GM18870 (cell line): ENCODE measurements around the gene TRAF1.
A peak's percentile ranks its signal among the peaks of the same experiment; 100 is the strongest.
"Not testable (repeated sequence)": the region's sequence is repeated elsewhere in the genome, so short reads cannot be mapped to it uniquely, and the experiment has no call there.

ENCODE experiments used
- ATAC-seq: cut with Tn5 transposase; IDR thresholded peaks from one replicate; pipeline ENCODE4 v1.9.1; 2021; ENCODE audit warnings: moderate library complexity; ENCODE audit not compliant: unreplicated experiment

TRAF1 gene, protein sequence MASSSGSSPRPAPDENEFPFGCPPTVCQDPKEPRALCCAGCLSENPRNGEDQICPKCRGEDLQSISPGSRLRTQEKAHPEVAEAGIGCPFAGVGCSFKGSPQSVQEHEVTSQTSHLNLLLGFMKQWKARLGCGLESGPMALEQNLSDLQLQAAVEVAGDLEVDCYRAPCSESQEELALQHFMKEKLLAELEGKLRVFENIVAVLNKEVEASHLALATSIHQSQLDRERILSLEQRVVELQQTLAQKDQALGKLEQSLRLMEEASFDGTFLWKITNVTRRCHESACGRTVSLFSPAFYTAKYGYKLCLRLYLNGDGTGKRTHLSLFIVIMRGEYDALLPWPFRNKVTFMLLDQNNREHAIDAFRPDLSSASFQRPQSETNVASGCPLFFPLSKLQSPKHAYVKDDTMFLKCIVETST

DNA sequence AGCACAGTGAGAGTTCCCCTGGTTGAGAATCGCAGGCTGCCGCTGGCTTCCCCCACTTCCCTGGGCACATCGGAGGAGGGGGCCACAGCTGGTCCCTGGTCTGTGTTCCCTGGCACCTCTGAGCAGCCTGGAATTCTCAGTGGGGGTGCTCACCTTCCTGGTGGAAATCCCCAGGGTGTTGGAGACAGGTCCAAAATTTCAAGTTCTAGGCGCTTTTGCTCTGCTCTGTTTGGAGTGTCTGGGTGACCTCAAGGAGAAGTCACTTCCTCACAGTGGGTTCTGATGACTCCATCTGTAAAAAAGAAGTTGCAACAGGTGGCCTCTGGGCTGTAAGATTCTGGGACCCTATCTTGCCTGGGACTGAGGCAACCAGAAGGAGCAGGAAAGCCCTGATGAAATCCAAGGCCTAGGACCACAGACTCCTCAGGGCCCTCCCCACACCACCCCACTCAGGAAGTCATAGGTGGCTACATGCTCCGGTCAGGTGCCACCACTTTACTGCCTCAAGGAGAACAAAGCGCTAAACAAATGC is at the start of gene TRAF1:
TSS of gene TRAF1 (minus strand) at position 400 of the 532 bp plus-strand sequence. CDS start 721 bp downstream, outside the sequence.
- ATAC-seq = peak; percentile 17

DNA sequence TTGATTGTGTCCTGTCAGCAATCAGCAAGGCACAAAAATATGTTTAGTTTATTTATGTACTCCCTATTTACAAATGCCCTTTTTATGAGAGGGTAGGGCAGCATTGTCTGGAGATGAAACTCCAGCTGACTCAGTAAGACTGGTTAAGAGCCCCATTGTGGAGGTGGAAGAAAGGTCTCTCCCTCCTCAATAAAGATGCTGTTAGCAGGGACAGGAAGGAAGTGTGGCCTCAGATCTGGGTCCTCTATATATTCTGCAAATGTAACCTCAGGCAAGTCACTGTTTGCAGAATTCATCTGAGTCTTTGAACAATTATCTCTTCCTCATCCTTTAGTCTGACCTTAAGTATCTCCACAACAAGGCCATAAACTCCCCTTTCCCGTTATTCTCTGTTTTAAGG is 48.3 kb upstream of the TRAF1 start:
- ATAC-seq = no peak

DNA sequence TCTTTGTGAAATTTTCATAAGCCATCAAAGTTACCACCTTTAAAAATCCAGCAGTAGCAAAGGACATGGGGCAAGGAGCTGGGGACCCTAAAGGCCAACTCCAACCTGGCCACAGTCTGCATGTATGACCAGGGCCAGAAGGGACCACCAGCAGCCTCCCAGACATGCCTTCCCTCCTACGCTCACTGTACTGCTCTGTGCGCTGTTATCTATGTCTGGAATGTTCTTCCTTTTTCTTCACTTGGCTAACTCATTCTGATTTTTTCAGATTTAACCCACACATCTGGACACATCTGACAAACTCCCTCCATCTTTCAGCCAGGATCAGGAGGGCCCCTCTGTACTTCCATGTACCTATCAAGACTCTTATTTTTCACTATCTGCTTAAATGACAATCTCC is 47.6 kb upstream of the TRAF1 start:
- ATAC-seq = no peak

DNA sequence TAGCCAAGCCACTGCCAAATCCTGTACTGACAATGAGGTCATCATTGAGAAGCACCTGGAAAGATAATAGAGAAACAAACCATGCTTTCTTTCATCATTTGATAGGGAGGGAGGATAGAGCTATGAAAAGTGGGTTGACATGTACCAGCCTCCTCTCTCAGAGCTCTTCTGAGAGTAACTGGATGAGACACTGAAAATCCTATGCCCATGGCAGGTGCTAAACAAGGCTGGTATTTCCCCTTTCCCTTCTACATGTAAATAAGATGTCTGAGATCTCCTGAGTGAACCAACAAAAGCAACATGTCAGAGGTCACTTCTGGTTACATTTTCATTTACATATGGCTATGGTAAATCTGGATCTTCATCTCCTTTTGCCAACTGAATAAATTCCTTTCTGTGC is 45.3 kb upstream of the TRAF1 start:
- no peak for ATAC-seq

DNA sequence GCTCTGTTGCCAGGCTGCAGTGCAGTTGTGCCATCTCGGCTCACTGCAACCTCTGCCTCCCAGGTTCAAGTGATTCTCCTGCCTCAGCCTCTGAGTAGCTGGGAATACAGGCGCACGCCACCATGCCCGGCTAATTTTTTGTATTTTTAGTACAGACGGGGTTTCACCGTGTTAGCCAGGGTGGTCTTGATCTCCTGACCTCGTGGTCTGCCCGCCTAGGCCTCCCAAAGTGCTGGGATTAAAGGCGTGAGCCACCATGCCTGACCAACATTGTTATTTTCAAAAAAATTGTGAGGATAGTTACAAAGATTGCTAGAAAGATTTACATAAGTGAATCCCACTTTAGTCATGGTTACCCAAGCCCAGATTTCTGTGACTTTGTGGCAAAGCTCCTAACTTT is 44.9 kb upstream of the TRAF1 start:
- not testable (repeated sequence) for ATAC-seq

DNA sequence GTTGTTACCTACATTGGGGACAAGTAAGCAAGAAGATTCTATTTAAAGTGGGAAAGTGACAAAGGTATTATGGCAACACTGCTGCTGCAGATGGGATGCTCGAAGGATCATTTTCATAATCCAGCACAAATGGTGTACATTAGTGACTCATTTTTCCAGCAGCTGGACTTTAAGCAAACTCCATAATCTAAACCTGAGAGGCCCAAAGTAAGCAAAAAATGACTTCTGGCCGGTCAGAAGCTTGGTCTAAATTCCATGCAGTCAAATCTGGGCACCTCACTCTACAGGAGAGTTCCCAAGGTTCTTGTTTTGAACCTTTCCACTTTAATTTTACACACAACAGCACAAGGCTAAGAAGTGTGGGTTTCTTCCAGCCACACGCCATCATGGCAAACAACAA is 43.6 kb upstream of the TRAF1 start:
- no peak for ATAC-seq

DNA sequence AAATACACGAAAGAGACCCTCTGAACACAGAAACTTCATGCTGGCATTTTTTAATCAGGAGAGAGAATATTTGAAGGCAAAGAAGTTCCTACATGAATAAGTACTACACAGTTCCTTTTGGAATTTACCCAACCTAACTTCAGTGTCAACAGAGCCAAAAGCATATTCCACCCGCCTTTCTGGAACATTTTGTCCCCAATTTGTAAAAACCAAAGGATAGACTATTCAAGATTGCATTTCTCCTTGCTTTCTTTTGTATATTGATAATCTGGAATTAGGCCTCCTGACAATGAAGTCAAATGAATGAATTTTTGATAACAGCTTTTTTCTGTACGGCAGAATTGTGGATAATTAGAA is 39.4 kb upstream of the TRAF1 start:
- no peak for ATAC-seq

DNA sequence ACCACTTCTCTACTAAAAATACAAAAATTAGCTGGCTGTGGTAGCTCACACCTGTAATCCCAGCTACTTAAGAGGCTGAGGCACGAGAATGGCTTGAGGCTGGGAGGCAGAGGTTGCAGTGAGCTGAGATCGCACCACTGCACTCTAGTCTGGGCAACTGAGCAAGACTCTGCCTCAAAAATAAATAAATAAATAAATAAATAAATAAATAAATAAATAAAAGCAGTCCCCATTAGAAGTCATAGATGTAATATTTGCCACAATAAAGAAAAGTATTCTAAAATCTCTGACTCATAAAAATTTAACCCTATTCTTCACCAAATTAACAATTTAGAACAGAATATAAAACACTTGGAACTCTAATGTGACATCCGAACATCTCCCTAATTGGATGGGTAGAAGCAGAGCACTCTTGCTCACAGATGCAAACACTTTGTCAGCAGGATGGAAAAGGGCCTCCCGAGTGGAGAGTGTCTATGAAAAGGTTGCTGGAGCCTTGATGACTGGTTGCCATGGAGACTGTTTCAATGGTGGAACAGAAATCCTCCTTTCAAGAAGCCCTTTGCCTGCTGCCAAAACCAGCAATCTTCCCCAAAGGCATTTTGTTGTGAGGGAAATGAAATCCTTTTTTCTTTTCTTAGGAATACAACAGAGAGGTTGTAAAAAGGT is 38.9 kb upstream of the TRAF1 start:
- ATAC-seq = no peak

DNA sequence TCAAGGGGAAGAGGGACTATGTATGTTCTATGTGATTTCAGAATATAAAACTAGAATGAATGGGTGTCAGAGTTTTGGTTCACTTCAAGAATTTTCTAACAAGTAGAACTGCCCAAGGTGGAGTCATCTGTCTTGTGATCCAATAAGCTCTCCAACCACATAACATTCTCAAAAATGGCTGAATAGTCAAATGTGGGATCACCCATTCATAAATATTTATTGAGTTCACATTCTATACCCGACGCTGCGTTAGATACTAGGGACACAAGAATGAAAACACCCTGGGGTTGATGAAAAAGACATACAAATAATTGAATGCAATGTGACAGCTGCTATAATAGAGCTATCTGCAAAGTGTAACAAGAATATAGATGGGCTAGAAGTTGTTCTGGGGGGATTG is 35.3 kb upstream of the TRAF1 start:
- no peak for ATAC-seq

DNA sequence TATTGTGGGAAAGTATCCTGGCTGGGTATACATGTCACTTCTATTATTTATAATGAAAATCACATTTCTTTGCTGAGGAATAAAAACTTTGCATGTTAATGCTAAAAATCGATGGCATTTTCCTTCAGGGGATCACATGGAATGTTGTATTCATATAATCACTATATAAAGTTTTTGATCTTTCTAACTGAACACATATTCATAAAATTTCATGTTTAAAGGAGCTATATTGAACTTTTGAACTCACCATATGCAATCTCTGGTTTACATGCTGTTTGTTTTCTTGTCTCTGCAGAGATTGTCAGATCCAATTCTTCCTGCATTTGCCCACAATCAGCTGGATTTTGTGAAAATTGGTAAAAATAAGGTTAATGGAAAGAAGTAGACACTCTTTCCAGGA is 33.4 kb upstream of the TRAF1 start:
- ATAC-seq = no peak

DNA sequence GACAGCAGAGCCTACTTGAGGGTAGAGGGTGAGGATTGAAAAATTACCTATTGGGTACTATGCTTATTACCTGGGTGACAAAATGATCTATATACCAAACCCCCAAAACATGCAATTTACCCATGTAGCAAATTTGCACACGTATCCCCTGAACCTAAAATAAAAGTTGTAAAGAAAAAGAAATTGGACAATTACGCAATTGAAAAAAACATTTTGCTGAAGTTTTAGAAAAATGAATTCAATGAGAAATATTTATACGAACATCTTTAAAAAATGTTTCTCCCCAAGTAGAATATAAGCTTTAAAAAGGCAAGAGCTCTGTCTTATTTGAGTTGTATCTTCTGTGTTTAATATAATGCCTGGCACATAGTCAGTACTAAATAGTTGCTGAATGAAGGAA is 30.3 kb upstream of the TRAF1 start:
- ATAC-seq = no peak

DNA sequence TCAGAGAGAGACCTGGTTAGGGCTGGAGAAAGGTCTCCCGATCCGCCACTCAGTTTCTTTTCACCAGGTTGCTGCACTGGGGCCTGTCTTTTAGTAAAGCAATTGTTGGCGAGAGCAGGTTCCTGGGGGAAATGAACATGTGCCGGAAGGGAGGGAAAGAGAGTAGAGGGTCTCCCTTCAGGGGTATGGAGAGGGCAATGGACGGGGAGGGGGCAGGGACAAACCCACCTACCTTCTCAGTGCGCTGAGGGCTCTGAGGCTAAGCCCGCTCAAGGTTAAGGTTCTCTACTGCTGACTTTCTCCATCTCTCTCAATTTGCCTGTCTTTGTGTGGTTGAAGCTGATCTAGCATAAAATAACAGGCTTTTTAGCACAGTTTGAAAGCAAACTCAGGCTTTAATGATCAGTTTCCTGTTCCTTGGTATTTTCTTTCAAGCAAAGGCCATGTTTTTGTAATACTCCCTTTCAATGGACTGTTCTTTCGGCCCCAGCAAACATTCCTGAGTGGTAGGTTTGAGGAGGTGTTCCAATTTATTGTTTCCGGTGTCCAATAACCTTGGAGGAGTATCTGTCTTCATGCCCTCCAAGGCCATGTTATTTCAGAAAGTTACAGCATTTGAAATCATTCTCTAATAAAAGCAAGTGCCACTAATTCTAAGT is 25.5 kb upstream of the TRAF1 start:
- ATAC-seq = no peak

DNA sequence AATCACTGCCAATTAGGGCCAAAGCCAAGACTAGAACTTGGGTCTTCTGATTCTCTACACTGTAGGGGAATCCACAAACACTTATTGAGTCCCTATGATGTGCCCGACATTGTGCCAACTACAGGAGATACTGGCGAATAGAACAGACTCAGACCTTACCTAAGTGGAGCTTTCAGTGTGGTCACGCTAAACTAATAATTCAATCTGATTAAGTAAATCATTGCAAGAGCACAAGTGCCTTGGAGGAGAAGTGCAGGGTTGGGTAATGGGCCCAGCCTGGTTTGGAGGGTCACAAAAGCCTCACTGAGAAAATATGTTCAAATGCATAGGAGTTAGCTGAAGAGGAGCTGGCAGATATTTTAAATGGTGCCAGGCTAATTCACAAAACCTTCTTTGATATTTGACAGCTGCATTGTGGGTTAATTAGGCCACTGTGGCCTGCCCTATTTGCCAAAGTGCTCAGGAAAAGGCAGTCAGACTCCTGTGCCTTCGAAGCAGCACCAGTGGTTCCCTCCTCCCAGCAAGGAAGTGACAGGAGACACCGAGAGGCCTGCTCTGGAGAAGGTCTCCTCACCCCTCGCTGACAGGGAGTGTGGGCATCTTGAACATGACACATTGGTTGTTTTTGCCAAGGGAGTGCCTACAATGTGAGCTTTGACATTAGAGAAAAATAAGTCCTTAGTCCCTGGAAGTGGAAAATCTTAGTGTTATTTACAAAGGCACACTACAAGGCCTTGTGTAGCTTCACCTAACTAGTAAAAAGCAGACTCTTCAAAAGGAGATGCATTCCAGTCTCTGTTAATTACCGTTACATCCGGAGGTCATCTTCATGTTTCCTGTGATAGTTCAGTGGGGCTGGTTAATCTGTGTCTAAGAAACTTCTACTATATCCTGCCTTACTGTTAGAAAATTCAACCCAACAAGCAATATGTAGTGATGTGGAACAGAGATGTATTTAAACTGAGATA is 24.1 kb upstream of the TRAF1 start:
- ATAC-seq = no peak

DNA sequence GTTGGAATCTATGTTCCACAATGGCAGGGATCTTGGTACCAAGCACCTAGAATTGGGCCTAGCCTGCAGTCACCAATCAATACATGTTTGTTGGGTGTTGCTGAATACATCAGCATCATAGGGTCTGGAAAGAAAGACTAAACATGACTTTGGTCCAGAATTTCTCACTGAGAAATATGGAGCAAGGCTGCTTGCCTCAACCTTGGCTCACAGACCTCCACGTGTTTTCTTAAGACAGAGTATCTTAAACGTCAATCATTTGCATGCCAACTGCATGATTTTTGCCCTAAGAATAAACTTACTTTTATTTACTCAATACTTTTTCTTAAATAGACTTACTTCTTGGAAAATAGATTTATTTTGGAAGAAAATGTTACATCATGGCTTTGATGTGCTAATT is 22.7 kb upstream of the TRAF1 start:
- no peak for ATAC-seq

DNA sequence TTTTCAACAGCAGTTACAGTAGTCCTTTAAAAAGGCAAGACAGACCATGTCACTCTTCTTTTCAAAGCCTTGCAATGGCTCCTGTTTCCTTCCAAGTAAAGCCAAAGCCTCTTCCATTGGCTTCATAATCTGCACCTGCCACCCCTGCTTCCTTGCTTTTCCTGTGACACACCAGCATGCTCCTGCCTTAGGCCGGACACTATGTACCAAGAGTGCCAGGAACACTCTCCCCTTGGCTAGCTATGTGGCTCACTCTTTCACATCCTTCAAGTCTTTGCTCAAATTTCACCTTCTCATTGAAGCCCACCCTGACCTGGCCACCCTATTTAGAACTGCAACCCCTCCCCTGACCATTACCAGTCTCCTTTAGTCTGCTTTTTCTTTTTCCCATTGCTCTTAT is 22.2 kb upstream of the TRAF1 start:
- no peak for ATAC-seq

DNA sequence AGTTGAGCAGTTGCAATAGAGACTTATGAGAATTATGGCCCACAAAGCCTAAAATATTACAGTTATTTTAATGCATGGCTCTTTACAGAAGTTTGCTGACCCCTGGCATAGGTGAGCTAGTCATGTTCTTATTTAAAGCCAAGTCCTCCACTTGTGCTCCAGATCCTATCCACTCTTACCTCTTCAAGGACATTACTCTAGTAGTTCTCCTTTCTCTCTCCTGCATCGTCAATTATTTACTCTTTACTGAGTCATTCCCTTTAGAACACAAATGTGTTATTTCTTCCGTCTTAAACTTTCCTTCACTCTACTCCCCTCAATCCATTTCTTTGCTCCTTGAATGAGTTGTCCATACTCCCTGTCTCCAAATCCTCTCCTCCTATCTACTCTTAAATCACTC is 20.6 kb upstream of the TRAF1 start:
- ATAC-seq = no peak

DNA sequence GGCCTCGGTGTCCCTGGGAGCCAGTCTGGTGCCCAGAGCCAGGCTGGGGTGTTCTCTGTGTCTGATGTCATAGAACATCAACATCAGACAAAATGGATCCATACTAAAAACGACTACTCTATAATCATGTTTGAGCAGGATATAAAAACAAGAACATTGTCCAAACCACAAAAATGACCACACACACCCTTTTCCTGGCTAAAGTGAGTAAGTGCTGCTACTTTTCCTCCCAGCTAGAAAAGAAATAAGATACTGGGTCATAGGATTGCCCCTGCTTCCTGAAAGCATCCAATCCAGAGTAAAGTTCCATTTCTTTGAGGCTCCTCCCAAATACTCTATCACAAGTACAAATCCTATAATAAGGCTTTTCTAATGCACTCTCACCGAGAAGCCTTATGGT is 19.7 kb upstream of the TRAF1 start:
- ATAC-seq = no peak

DNA sequence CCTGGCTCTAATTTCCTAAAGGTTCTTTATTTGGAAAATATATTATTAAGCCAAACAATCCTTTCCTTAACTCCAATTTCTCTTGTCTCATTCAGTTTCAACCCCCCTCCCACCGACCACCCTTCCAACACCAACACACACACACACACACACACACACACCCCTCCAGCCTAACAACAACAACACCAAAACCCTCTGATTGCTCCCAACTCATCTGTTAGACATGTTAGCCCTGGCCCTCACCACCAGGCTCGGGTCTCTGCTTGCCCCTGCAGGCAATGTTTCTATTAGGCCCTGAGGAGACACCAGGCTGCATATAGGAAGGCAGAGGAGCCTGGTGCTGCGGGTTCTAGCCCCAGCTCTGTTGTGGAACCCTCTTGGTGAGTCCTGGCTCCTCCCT is 18.4 kb upstream of the TRAF1 start:
- no peak for ATAC-seq

DNA sequence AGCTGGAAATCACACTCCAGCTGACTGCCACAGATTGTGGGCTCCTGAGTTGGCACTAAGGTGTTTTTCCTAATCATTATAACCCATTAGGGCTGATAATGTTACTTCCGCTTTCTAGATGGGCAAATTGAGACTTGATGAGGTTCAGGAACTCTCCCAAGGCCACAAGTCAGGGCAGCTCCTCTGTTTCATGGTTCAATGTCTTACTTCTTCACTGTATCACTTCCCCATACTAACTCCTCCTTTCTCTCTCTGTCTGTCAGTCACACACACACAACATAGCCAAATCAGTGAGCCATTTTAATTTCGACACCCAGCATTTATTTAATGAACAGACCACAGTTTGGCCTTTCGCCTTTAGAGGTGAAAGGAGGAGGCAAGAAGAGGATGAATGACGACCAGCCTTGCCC is 17.8 kb upstream of the TRAF1 start:
- ATAC-seq = peak; percentile 97

DNA sequence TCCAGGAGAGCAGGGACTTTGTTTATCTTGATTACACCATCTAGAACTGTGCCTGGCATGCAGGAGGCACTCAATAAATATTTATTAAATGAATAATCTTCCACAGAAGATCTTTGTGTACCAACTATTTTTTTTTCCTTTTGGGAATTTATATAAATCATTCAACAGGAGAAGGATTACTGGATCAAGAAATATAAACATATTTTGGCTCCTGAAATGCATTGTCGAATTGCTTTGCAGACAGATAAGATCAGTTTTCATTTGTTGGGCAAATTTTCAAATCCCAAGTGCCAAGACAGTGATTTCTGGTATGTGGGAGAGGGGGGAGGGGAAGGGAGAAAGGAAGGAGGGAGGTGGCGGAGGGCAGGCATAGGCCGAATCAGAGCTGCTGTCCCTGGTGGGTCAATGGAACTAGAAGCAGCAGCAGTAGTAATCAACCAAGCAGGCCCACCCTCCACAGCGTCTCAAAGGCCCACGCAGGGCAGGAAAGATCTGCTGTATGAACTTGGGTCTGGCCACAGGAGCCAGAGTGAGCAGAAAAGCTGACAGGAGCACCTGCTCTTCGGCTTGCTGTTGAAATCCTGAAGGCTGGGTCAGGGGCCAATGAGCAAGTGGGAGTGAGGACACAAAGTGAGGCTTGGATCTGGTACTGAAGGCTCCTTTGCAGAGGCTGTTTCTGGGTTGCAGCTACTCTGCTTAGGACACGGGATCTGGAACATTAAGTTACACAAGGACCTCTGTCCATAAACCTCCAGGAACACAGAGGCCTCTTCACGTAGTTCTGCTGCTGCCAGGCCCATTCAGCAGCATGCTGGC is 15.8 kb upstream of the TRAF1 start:
- ATAC-seq = no peak
